ENCODE results near the gene EPB41L5. TPM values are rescaled to one million over a fixed set of nuclear protein-coding genes. Genes with fewer than 3 reads are reported as not detected.

The EPB41L5 gene
- total and polyA plus RNA-seq, 10 of the 15 experiments (the other 5 are each of a cell fraction or from before 2014, with no cell fraction given), result 2.1 to 20.4 (median 8.2) TPM

DNA sequence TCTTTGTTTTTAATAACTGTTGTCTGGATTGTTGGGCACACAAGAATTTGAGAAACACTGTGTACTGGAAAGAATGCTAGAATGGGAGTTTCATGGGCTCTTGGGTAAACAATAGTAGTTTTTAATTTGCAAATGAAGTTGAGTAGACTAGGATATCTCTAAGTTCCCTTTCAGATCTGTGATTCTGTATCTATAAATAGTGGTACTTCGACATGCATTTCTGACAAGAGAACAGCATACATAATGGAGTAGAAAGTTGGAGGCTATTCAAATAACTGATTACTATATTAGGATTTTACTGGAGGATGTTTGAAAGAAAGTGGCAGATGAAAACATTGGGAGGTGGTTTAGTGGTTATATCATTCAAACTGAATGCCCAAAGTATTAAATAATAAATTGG lies 29.5 kb downstream of the EPB41L5 start:
- no peak overlapping the region for H3K9ac ChIP-seq (ENCODE audit: control insufficient read depth, insufficient read depth, low read length)
- RAD21 ChIA-PET (ENCODE audit: unreplicated experiment), result no interaction called here
- H3K27me3 ChIP-seq (replicated peaks in 1 of 2; ENCODE audit: control insufficient read depth in 2 of 2, insufficient read depth in 2 of 2, low read length in 1 of 2), result no peaks in the 10 kb centered on the region
- no peaks in the 10 kb centered on the region; a peak in 1 of 4 replicates for H3K36me3 ChIP-seq (ENCODE audit: control insufficient read depth in 2 of 2, insufficient read depth in 2 of 2, low read length in 1 of 2)
- H3K27ac ChIP-seq (ENCODE audit: control insufficient read depth, insufficient read depth), result no peak overlapping the region
- no peak overlapping the region for H3K4me2 ChIP-seq (ENCODE audit: control insufficient read depth, insufficient read depth)
- DNase-seq (ENCODE audit: low read depth, low spot score) (no peak), ATAC-seq (no peak), FAIRE-seq (no peak)
- POLR2A ChIA-PET, result no interaction called here
- SMC1A ChIA-PET (ENCODE audit: uncharacterized antibody, unreplicated experiment), result interaction anchor here (0.8 kb wide), 1 partner anchor 11 kb away, joined by 3 read pairs; no protein-coding TSS in a partner anchor
- H2AFZ ChIP-seq (ENCODE audit: control insufficient read depth, low read depth, low read length), result no peak overlapping the region
- 36% methylated on average over 1 of the region's 1 CpG for WGBS (ENCODE audit: insufficient coverage, insufficient replicate concordance, low lambda C conversion rate, missing lambda C conversion rate)
- no peaks in the 10 kb centered on the region for H4K20me1 ChIP-seq (ENCODE audit: control insufficient read depth, insufficient read depth)
- BruUV-seq (replicated peaks), result no TSS peak
- H3K4me3 ChIP-seq, result no peak overlapping the region
- H3K9me3 ChIP-seq (replicated peaks; ENCODE audit: control insufficient read depth, insufficient read depth, low read length), result peaks cover 8% of the 10 kb centered on the region; the same call in 2 of the 3 replicates
- intact Hi-C loops (cut with micrococcal nuclease; ENCODE audit: unreplicated experiment), result no loop called here
- H3K79me2 ChIP-seq (ENCODE audit: control insufficient read depth, insufficient read depth, low read length), result no peaks in the 10 kb centered on the region
- in situ Hi-C loops (cut with MboI), result no loop called here
- CTCF ChIA-PET, result interaction anchor here (0.8 to 1.6 kb wide), 2 partner anchors 8 to 132 kb away, joined by 3 to 4 read pairs; no protein-coding TSS in a partner anchor
- H3K4me1 ChIP-seq (ENCODE audit: control insufficient read depth, insufficient read depth, low read length), result no peaks in the 10 kb centered on the region
- TF ChIP-seq RAD21 (IDR thresholded peaks at IDR 0.05; ENCODE audit: insufficient read depth, low read depth, low read length), result no peak
- TF ChIP-seq, protein P1, sequence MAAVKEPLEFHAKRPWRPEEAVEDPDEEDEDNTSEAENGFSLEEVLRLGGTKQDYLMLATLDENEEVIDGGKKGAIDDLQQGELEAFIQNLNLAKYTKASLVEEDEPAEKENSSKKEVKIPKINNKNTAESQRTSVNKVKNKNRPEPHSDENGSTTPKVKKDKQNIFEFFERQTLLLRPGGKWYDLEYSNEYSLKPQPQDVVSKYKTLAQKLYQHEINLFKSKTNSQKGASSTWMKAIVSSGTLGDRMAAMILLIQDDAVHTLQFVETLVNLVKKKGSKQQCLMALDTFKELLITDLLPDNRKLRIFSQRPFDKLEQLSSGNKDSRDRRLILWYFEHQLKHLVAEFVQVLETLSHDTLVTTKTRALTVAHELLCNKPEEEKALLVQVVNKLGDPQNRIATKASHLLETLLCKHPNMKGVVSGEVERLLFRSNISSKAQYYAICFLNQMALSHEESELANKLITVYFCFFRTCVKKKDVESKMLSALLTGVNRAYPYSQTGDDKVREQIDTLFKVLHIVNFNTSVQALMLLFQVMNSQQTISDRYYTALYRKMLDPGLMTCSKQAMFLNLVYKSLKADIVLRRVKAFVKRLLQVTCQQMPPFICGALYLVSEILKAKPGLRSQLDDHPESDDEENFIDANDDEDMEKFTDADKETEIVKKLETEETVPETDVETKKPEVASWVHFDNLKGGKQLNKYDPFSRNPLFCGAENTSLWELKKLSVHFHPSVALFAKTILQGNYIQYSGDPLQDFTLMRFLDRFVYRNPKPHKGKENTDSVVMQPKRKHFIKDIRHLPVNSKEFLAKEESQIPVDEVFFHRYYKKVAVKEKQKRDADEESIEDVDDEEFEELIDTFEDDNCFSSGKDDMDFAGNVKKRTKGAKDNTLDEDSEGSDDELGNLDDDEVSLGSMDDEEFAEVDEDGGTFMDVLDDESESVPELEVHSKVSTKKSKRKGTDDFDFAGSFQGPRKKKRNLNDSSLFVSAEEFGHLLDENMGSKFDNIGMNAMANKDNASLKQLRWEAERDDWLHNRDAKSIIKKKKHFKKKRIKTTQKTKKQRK (IDR thresholded peaks at IDR 0.05; ENCODE audit: low read depth, low read length), result no peak
- TF ChIP-seq ZNF207 (IDR thresholded peaks at IDR 0.05; ENCODE audit: borderline replicate concordance), result no peak
- TF ChIP-seq MYB (IDR thresholded peaks at IDR 0.05; ENCODE audit: borderline replicate concordance, low read depth, low read length), result no peak
- TF ChIP-seq ZNF274 (IDR thresholded peaks at IDR 0.05; ENCODE audit: insufficient read depth, insufficient read length), result no peak
- TF ChIP-seq, protein P2, sequence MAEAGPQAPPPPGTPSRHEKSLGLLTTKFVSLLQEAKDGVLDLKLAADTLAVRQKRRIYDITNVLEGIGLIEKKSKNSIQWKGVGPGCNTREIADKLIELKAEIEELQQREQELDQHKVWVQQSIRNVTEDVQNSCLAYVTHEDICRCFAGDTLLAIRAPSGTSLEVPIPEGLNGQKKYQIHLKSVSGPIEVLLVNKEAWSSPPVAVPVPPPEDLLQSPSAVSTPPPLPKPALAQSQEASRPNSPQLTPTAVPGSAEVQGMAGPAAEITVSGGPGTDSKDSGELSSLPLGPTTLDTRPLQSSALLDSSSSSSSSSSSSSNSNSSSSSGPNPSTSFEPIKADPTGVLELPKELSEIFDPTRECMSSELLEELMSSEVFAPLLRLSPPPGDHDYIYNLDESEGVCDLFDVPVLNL (IDR thresholded peaks at IDR 0.05; ENCODE audit: low read depth, low read length), result no peak
- TF ChIP-seq ZZZ3 (IDR thresholded peaks at IDR 0.05; ENCODE audit: control insufficient read depth, insufficient read length, low read depth), result no peak
- no peak for TF ChIP-seq FOXM1 (IDR thresholded peaks at IDR 0.05; ENCODE audit: low read depth, low read length)
- no peak for TF ChIP-seq IKZF2 (IDR thresholded peaks at IDR 0.05)
- TF ChIP-seq BACH1 (IDR thresholded peaks at IDR 0.05; ENCODE audit: borderline replicate concordance), result no peak
- TF ChIP-seq, protein P3, sequence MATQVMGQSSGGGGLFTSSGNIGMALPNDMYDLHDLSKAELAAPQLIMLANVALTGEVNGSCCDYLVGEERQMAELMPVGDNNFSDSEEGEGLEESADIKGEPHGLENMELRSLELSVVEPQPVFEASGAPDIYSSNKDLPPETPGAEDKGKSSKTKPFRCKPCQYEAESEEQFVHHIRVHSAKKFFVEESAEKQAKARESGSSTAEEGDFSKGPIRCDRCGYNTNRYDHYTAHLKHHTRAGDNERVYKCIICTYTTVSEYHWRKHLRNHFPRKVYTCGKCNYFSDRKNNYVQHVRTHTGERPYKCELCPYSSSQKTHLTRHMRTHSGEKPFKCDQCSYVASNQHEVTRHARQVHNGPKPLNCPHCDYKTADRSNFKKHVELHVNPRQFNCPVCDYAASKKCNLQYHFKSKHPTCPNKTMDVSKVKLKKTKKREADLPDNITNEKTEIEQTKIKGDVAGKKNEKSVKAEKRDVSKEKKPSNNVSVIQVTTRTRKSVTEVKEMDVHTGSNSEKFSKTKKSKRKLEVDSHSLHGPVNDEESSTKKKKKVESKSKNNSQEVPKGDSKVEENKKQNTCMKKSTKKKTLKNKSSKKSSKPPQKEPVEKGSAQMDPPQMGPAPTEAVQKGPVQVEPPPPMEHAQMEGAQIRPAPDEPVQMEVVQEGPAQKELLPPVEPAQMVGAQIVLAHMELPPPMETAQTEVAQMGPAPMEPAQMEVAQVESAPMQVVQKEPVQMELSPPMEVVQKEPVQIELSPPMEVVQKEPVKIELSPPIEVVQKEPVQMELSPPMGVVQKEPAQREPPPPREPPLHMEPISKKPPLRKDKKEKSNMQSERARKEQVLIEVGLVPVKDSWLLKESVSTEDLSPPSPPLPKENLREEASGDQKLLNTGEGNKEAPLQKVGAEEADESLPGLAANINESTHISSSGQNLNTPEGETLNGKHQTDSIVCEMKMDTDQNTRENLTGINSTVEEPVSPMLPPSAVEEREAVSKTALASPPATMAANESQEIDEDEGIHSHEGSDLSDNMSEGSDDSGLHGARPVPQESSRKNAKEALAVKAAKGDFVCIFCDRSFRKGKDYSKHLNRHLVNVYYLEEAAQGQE (IDR thresholded peaks at IDR 0.05; ENCODE audit: low read depth, low read length), result no peak
- no peak for TF ChIP-seq PAX5 (IDR thresholded peaks at IDR 0.05; ENCODE audit: borderline replicate concordance, low read depth, low read length)
- TF ChIP-seq, protein P4, sequence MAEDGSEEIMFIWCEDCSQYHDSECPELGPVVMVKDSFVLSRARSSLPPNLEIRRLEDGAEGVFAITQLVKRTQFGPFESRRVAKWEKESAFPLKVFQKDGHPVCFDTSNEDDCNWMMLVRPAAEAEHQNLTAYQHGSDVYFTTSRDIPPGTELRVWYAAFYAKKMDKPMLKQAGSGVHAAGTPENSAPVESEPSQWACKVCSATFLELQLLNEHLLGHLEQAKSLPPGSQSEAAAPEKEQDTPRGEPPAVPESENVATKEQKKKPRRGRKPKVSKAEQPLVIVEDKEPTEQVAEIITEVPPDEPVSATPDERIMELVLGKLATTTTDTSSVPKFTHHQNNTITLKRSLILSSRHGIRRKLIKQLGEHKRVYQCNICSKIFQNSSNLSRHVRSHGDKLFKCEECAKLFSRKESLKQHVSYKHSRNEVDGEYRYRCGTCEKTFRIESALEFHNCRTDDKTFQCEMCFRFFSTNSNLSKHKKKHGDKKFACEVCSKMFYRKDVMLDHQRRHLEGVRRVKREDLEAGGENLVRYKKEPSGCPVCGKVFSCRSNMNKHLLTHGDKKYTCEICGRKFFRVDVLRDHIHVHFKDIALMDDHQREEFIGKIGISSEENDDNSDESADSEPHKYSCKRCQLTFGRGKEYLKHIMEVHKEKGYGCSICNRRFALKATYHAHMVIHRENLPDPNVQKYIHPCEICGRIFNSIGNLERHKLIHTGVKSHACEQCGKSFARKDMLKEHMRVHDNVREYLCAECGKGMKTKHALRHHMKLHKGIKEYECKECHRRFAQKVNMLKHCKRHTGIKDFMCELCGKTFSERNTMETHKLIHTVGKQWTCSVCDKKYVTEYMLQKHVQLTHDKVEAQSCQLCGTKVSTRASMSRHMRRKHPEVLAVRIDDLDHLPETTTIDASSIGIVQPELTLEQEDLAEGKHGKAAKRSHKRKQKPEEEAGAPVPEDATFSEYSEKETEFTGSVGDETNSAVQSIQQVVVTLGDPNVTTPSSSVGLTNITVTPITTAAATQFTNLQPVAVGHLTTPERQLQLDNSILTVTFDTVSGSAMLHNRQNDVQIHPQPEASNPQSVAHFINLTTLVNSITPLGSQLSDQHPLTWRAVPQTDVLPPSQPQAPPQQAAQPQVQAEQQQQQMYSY (CRISPR knock-in tag; IDR thresholded peaks at IDR 0.05), result no peak

Measured in GM12878 (cell line).